Measurements from ENCODE around the gene TRIM5. TPM values are rescaled to one million over a fixed set of nuclear protein-coding genes. Genes with fewer than 3 reads are reported as not detected.
"Not testable (repeated sequence)": the region's sequence is repeated elsewhere in the genome, so short reads cannot be mapped to it uniquely, and the experiment has no call there.

Gene TRIM5
- total RNA-seq, 2 donors from 2014 or later: 17.4 to 36.9 TPM

DNA sequence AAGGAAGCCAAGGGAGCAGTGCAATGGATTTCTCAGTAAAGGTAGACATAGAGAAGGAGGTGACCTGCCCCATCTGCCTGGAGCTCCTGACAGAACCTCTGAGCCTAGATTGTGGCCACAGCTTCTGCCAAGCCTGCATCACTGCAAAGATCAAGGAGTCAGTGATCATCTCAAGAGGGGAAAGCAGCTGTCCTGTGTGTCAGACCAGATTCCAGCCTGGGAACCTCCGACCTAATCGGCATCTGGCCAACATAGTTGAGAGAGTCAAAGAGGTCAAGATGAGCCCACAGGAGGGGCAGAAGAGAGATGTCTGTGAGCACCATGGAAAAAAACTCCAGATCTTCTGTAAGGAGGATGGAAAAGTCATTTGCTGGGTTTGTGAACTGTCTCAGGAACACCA, 11.3 kb upstream of the TRIM5 start:
- DNase-seq (ENCODE audit: low spot score): no peak
- intact Hi-C loops (cut with DNase I): no loop called here
- 80% methylated on average over 2 of the region's 2 CpGs for WGBS
- TF ChIP-seq CTCF (IDR thresholded peaks at IDR 0.05) (no peak), POLR2AphosphoS5 (IDR thresholded peaks at IDR 0.05) (no peak), POLR2A (IDR thresholded peaks at IDR 0.05) (no peak)
- Histone ChIP-seq H3K4me1 (replicated peaks) (no peaks in the 10 kb centered on the region), H3K9me3 (no peaks in the 10 kb centered on the region), H3K27ac (no peak overlapping the region), H3K4me3 (no peak overlapping the region), H3K36me3 (no peaks in the 10 kb centered on the region), H3K27me3 (replicated peaks; ENCODE audit: insufficient read depth) (no peaks in the 10 kb centered on the region)

DNA sequence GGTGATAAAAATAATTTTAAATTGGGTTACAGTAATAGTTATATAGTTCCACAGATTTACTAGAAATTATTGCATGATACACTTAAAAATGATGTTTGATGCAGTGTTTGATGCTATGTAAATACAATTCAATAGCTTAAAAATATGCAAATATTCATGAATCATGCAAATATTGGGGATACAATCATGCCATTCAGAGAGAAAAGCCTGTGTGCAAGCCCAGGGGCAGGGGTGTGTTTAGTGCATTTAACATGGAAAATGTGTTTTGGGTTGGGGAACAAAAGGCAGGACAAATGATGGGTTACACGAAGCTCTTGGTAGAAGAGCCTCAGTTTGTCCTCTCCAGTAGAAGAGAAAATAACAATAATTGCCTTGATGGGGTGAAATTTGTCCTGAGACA, 10.7 kb upstream of the TRIM5 start:
- WGBS: 73% methylated on average over 1 of the region's 1 CpG
- TF ChIP-seq CTCF (IDR thresholded peaks at IDR 0.05) (no peak), POLR2AphosphoS5 (IDR thresholded peaks at IDR 0.05) (no peak), POLR2A (IDR thresholded peaks at IDR 0.05) (no peak)
- no peak for DNase-seq (ENCODE audit: low spot score)
- Histone ChIP-seq H3K27ac (no peak overlapping the region), H3K36me3 (no peaks in the 10 kb centered on the region), H3K27me3 (replicated peaks; ENCODE audit: insufficient read depth) (no peaks in the 10 kb centered on the region), H3K4me3 (no peak overlapping the region), H3K9me3 (no peaks in the 10 kb centered on the region), H3K4me1 (replicated peaks) (no peaks in the 10 kb centered on the region)
- intact Hi-C loops (cut with DNase I): no loop called here

- Histone ChIP-seq H3K4me1 (replicated peaks) (no peaks in the 10 kb centered on the region), H3K4me3 (no peak overlapping the region), H3K9me3 (no peaks in the 10 kb centered on the region), H3K27me3 (replicated peaks; ENCODE audit: insufficient read depth) (no peaks in the 10 kb centered on the region), H3K36me3 (no peaks in the 10 kb centered on the region), H3K27ac (no peak overlapping the region)
- no peak for TF ChIP-seq CTCF (IDR thresholded peaks at IDR 0.05)
- TF ChIP-seq POLR2AphosphoS5 (IDR thresholded peaks at IDR 0.05): no peak
- no peak for TF ChIP-seq POLR2A (IDR thresholded peaks at IDR 0.05)
- DNase-seq (ENCODE audit: low spot score): no peak
- WGBS: 93% methylated on average over 1 of the region's 1 CpG
- intact Hi-C loops (cut with DNase I): no loop called here
Observed at GRCh38 chr11:5694642-5695041, 9.8 kb upstream of the TRIM5 start.

- 80% methylated on average over 3 of the region's 3 CpGs for WGBS
- intact Hi-C loops (cut with DNase I): no loop called here
- TF ChIP-seq POLR2AphosphoS5 (IDR thresholded peaks at IDR 0.05): no peak
- no peak for TF ChIP-seq CTCF (IDR thresholded peaks at IDR 0.05)
- no peak for TF ChIP-seq POLR2A (IDR thresholded peaks at IDR 0.05)
- H3K4me1 ChIP-seq (replicated peaks): no peaks in the 10 kb centered on the region
- DNase-seq (ENCODE audit: low spot score): no peak
- no peaks in the 10 kb centered on the region for H3K27me3 ChIP-seq (replicated peaks; ENCODE audit: insufficient read depth)
- H3K4me3 ChIP-seq: no peak overlapping the region
- no peak overlapping the region for H3K27ac ChIP-seq
- no peaks in the 10 kb centered on the region for H3K36me3 ChIP-seq
- no peaks in the 10 kb centered on the region for H3K9me3 ChIP-seq
Observed at GRCh38 chr11:5691964-5692361, 7.1 kb upstream of the TRIM5 start.

- DNase-seq (ENCODE audit: low spot score); H3K4me1 ChIP-seq (replicated peaks); intact Hi-C loops (cut with DNase I); H3K9me3 ChIP-seq; H3K27me3 ChIP-seq (replicated peaks; ENCODE audit: insufficient read depth); H3K36me3 ChIP-seq: not testable (repeated sequence)
- H3K4me3 ChIP-seq: peak overlapping the region; percentile 18 to 37
- peak overlapping the region; percentile 82 to 83 for H3K27ac ChIP-seq
- 77% methylated on average over 12 of the region's 12 CpGs for WGBS
Observed at GRCh38 chr11:5691238-5691963, 6.5 kb upstream of the TRIM5 start.
